ENCODE results near the gene SPATS2. TPM values are rescaled to one million over a fixed set of nuclear protein-coding genes. Genes with fewer than 3 reads are reported as not detected.

SPATS2 gene
- total RNA-seq, 1 experiment from 2014 or later: 74.2 TPM

DNA sequence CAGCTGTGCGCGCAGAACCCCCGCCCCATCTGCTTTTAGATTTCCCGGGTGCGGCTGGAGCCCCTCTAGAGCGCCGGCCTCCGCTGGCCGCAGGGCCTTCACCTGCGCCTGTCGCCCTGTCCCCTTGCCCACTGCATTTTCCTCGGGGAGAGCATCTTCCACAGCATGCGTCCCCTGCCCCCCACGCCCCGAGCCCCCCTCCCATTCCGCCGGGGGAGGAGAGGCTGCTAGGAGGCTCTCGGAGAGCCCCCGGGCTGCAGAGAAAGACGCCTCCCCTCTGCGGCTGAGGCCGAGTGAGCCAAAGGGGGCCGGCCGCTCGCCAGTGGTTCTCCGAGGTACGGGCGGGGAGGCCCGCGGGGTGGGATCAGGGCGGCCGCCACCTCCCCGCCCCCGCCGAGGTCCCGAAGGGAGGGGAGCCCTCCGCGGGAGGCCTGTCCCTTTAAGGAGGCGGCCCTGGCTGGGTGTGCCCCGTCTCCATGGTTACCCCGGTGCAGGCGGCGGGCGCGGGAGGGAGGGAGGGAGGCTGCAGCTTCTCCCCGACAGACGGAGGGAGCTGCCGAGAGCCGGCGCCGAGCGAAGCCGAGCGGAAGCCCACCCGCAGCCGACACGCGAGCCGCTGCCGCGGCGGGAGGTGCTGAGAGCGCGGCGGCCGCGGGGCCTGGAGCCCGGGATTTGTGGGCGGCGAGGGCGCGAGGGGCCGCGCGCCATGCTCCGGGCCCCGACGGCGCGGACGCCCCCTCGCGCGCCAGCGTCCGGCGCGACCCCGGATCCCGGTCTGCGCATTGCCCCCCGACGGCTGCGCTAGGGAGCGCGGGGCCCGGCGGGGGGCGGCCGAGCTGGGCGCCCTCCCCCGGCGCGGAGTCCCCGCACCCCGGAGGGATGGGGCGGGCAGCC, 171.5 kb downstream of the SPATS2 start, which contains the start of gene KCNH3:
Gene KCNH3, plus strand, starts transcription at position 521 of the 894 bp plus-strand sequence. CDS start 387 bp downstream, outside the sequence.
- H3K9ac ChIP-seq (ENCODE audit: low read length): peak within 1 kb of the TSS; percentile 88
- ChIA-PET CTCF (interaction anchor here (1.6 kb wide), 1 partner anchor 180 kb away, joined by 5 read pairs; no protein-coding TSS in a partner anchor), RAD21 (ENCODE audit: low non-redundant PET in 1 of 2, low total read pairs in 2 of 2, uncharacterized antibody in 2 of 2, unreplicated experiment in 2 of 2) (no interaction called here), POLR2A (no interaction called here)
- H3K4me3 ChIP-seq (replicated peaks in 1 of 2; ENCODE audit: low read depth in 1 of 2, low read length in 2 of 2): peak within 1 kb of the TSS; percentile 87 to 89
- H3K27ac ChIP-seq (ENCODE audit: low read depth, low read length): peak within 1 kb of the TSS; percentile 83
- peak within 1 kb of the TSS; percentile 100 for H3K4me2 ChIP-seq (ENCODE audit: low read length)
- H3K36me3 ChIP-seq (ENCODE audit: control insufficient read depth in 1 of 2, insufficient read depth in 2 of 2, low read length in 2 of 2): peaks cover 0 to 7% of the 10 kb centered on the region in 2 experiments; a peak in 2 of 4 replicates
- no peaks in the 10 kb centered on the region for H4K20me1 ChIP-seq (ENCODE audit: insufficient read depth)
- no TSS peak for BruUV-seq (replicated peaks)
- peaks cover 16% of the 10 kb centered on the region for H3K79me2 ChIP-seq (ENCODE audit: insufficient read depth, low read length)
- peak; percentile 37 for DNase-seq (ENCODE audit: low read depth, low spot score)
- intact Hi-C loops (cut with micrococcal nuclease): no loop called here
- peak; percentile 29; the same call in 1 of the 2 replicates for TF ChIP-seq ZFX (IDR thresholded peaks at IDR 0.05)
- TF ChIP-seq POLR2AphosphoS5 (IDR thresholded peaks at IDR 0.05; ENCODE audit: low read depth, low read length): peak; percentile 35
- peak; percentile 13 for TF ChIP-seq TCF7L2 (IDR thresholded peaks at IDR 0.05; ENCODE audit: borderline replicate concordance, extremely low read depth, insufficient read depth, insufficient read length)
- no peak for TF ChIP-seq RAD21 (IDR thresholded peaks at IDR 0.05; ENCODE audit: low read depth)
- TF ChIP-seq, protein P1, sequence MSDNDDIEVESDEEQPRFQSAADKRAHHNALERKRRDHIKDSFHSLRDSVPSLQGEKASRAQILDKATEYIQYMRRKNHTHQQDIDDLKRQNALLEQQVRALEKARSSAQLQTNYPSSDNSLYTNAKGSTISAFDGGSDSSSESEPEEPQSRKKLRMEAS (IDR thresholded peaks at IDR 0.05): peak; percentile 22; the same call in 1 of the 2 replicates
- ATAC-seq: peak; percentile 84
- H2AFZ ChIP-seq (ENCODE audit: low read depth, low read length, poor library complexity, severe bottlenecking): no peak within 1 kb of the TSS
- H3K4me1 ChIP-seq (ENCODE audit: control insufficient read depth in 1 of 2, insufficient read depth in 2 of 2, low read length in 2 of 2): peaks cover 40 to 48% of the 10 kb centered on the region in 2 experiments
- H3K9me3 ChIP-seq (ENCODE audit: control insufficient read depth in 1 of 2, insufficient read depth in 1 of 2, low read depth in 1 of 2, low read length in 2 of 2): no peaks in the 10 kb centered on the region
- no peaks in the 10 kb centered on the region for H3K9me2 ChIP-seq (ENCODE audit: insufficient read depth)
- no peaks in the 10 kb centered on the region for H3K27me3 ChIP-seq (ENCODE audit: insufficient read depth, low read length)
